Hepatocyte (in vitro differentiated cells): ENCODE results near the gene PIGN.

ENCODE experiments used
- CTCF ChIP-seq: fragments of 200-600 bp; sonication (generic); IDR thresholded peaks from 2 replicates; pipeline ENCODE4 v1.5.1; 2016; ENCODE audit warnings: antibody characterized with exemption, mild to moderate bottlenecking; ENCODE audit not compliant: poor library complexity
- EZH2 ChIP-seq: fragments of 200-600 bp; sonication (generic); IDR thresholded peaks from 2 replicates; pipeline ENCODE4 v1.6.1; 2016; ENCODE audit warnings: antibody characterized with exemption, mild to moderate bottlenecking, borderline replicate concordance
- EZH2phosphoT487 ChIP-seq: fragments of 200-600 bp; sonication (generic); IDR thresholded peaks from one replicate; pipeline ENCODE4 v1.6.1; 2018; ENCODE audit warnings: antibody characterized with exemption, mild to moderate bottlenecking, low read depth, moderate library complexity; ENCODE audit not compliant: unreplicated experiment, severe bottlenecking

GRCh38 chr18:62024983-62025382, 161.9 kb downstream of the PIGN start:
- TF ChIP-seq CTCF (no peak), EZH2 (no peak), EZH2phosphoT487 (no peak)
